Neural cell (in vitro differentiated cells): ENCODE data around the gene VASH1. TPM values are rescaled to one million over a fixed set of nuclear protein-coding genes. Genes with fewer than 3 reads are reported as not detected.

Experiments used
- H2AFZ ChIP-seq: fragments of 200-600, 300-800 bp; sonication (generic), shearing (Covaris generic); 2 replicates; pipeline ENCODE4 v1.6.0; 2014; ENCODE audit warnings: low read depth, mild to moderate bottlenecking, antibody characterized with exemption, low read length, moderate library complexity
- H3F3A ChIP-seq: fragments of 200-600 bp; shearing (Covaris generic); 2 replicates; pipeline ENCODE4 v1.6.1; 2016; ENCODE audit warnings: mild to moderate bottlenecking, moderate library complexity, mixed read lengths, antibody characterized with exemption, low read length; ENCODE audit not compliant: insufficient read depth, poor library complexity, severe bottlenecking
- H3K27ac ChIP-seq: fragments of 200-600, 300-800 bp; sonication (generic), shearing (Covaris generic); 2 replicates; pipeline ENCODE4 v1.5.1; 2014; ENCODE audit warnings: mild to moderate bottlenecking, low read length, moderate library complexity
- H3K27me3 ChIP-seq: fragments of 300-800, 200-600 bp; sonication (generic), shearing (Covaris generic); 2 replicates; pipeline ENCODE4 v1.6.0; 2014; ENCODE audit warnings: mild to moderate bottlenecking, low read depth, low read length, moderate library complexity; ENCODE audit not compliant: insufficient read depth
- H3K36me3 ChIP-seq: fragments of 300-800, 200-600 bp; sonication (generic), shearing (Covaris generic); 2 replicates; pipeline ENCODE4 v1.5.1; 2014; ENCODE audit warnings: mild to moderate bottlenecking, antibody characterized with exemption, low read length, moderate library complexity; ENCODE audit not compliant: insufficient read depth
- H3K4me2 ChIP-seq: fragments of 300-800, 200-600 bp; sonication (generic), shearing (Covaris generic); 2 replicates; pipeline ENCODE4 v1.6.0; 2014; ENCODE audit warnings: mild to moderate bottlenecking, low read length
- H3K4me3 ChIP-seq: fragments of 300-800, 200-600 bp; sonication (generic), shearing (Covaris generic); 2 replicates; pipeline ENCODE4 v1.5.1; 2014; ENCODE audit warnings: mild to moderate bottlenecking, low read length, moderate library complexity
- H3K79me2 ChIP-seq: fragments of 200-600 bp; shearing (Covaris generic); replicated peaks from 2 replicates; pipeline ENCODE4 v1.6.0; 2014; ENCODE audit warnings: mild to moderate bottlenecking, low read length, moderate library complexity; ENCODE audit not compliant: insufficient read depth
- H3K9ac ChIP-seq: fragments of 300-800, 200-600 bp; sonication (generic), shearing (Covaris generic); 2 replicates; pipeline ENCODE4 v1.6.1; 2016; ENCODE audit warnings: mild to moderate bottlenecking, low read length, mixed read lengths
- H3K9me2 ChIP-seq: fragments of 200-600 bp; shearing (Covaris generic); 2 replicates; pipeline ENCODE4 v1.6.1; 2016; ENCODE audit warnings: mild to moderate bottlenecking, low read length, mixed read lengths; ENCODE audit not compliant: insufficient read depth
- H3K9me3 ChIP-seq: fragments of 200-600, 300-800 bp; sonication (generic), shearing (Covaris generic); 2 replicates; pipeline ENCODE4 v1.6.1; 2016; ENCODE audit warnings: mild to moderate bottlenecking, mixed run types, low read length, moderate library complexity, mixed read lengths
- H4K20me1 ChIP-seq: fragments of 200-600 bp; shearing (Covaris generic); 2 replicates; pipeline ENCODE4 v1.6.1; 2016; ENCODE audit warnings: mild to moderate bottlenecking, mixed run types; ENCODE audit not compliant: insufficient read depth
- CTCF ChIP-seq: fragments of 450-650 bp; IDR thresholded peaks from 2 replicates; pipeline ENCODE4 v1.5.1; 2014; ENCODE audit warnings: antibody characterized with exemption, mild to moderate bottlenecking, moderate library complexity; ENCODE audit not compliant: poor library complexity, severe bottlenecking
- EP300 ChIP-seq: fragments of 450-650 bp; conservative IDR thresholded peaks from 2 replicates; pipeline ENCODE4 v1.6.1; 2014; ENCODE audit warnings: antibody characterized with exemption, mild to moderate bottlenecking, moderate library complexity; ENCODE audit not compliant: poor library complexity, severe bottlenecking
- EZH2 ChIP-seq: fragments of 200-600, 300-800 bp; shearing (Covaris generic), sonication (generic); IDR thresholded peaks from 2 replicates; pipeline ENCODE4 v1.6.1; 2014; ENCODE audit warnings: antibody characterized with exemption, low read length, borderline replicate concordance, mild to moderate bottlenecking; ENCODE audit not compliant: insufficient read depth, poor library complexity, severe bottlenecking
- MXI1 ChIP-seq: fragments of 450-650 bp; conservative IDR thresholded peaks from 2 replicates; pipeline ENCODE4 v1.6.1; 2014; ENCODE audit warnings: antibody characterized with exemption, mild to moderate bottlenecking; ENCODE audit not compliant: poor library complexity, severe bottlenecking
- POLR2AphosphoS5 ChIP-seq: IDR thresholded peaks from 2 replicates; pipeline ENCODE4 v1.6.1; 2012
- RAD21 ChIP-seq: fragments of 450-650 bp; conservative IDR thresholded peaks from 2 replicates; pipeline ENCODE4 v1.6.1; 2014; ENCODE audit warnings: antibody characterized with exemption, mild to moderate bottlenecking, moderate library complexity
- REST ChIP-seq: IDR thresholded peaks from 2 replicates; pipeline ENCODE4 v1.6.1; 2012; ENCODE audit warnings: borderline replicate concordance
- SMC3 ChIP-seq: fragments of 450-650 bp; conservative IDR thresholded peaks from 2 replicates; pipeline ENCODE4 v1.6.1; 2014; ENCODE audit warnings: antibody characterized with exemption, mild to moderate bottlenecking, moderate library complexity; ENCODE audit not compliant: poor library complexity
- TAF1 ChIP-seq: IDR thresholded peaks from 2 replicates; pipeline ENCODE4 v1.6.1; 2012; ENCODE audit warnings: low read depth
- polyA plus RNA-seq: library from polyadenylated mRNA; depleted of rRNA; stranded (reverse); fragments of >200 nt; gene quantifications from 2 replicates; pipeline ENCODE4 v1.2.3, GENCODE V29; 2014

The VASH1 gene
- polyA plus RNA-seq, 1 donor from 2014 or later = 26.8 TPM

- no peak for TF ChIP-seq REST
These were observed 1.3 kb downstream of the VASH1 start (continued) for GRCh38 chr14:76762411-76763095.

GRCh38 chr14:76763096-76764041 is 2.1 kb downstream of the VASH1 start:
- H2AFZ ChIP-seq = no peak overlapping the region
- H3K27ac ChIP-seq = no peak overlapping the region
- peak overlapping the region; percentile 87 for H3K9ac ChIP-seq
- no peaks in the 10 kb centered on the region for H3F3A ChIP-seq
- H3K79me2 ChIP-seq = peaks cover 32% of the 10 kb centered on the region
- no peaks in the 10 kb centered on the region for H3K9me2 ChIP-seq
- no peak for TF ChIP-seq REST
- no peak for TF ChIP-seq EZH2
- no peak for TF ChIP-seq TAF1
- no peak for TF ChIP-seq SMC3
- H3K4me3 ChIP-seq = peak overlapping the region; percentile 93
- no peaks in the 10 kb centered on the region for H3K9me3 ChIP-seq
- H3K27me3 ChIP-seq = no peaks in the 10 kb centered on the region
- no peaks in the 10 kb centered on the region for H4K20me1 ChIP-seq
- H3K36me3 ChIP-seq = no peaks in the 10 kb centered on the region
- H3K4me2 ChIP-seq = peak overlapping the region; percentile 56

- H3K27ac ChIP-seq = no peak overlapping the region
- H3F3A ChIP-seq = no peaks in the 10 kb centered on the region
- peak overlapping the region; percentile 44 for H3K4me2 ChIP-seq
- no peak overlapping the region for H3K9ac ChIP-seq
- H3K36me3 ChIP-seq = peaks cover 5% of the 10 kb centered on the region
- H3K4me3 ChIP-seq = peak overlapping the region; percentile 93
- no peaks in the 10 kb centered on the region for H3K27me3 ChIP-seq
- H3K79me2 ChIP-seq = peaks cover 32% of the 10 kb centered on the region
- no peaks in the 10 kb centered on the region for H3K9me3 ChIP-seq
- no peak for TF ChIP-seq RAD21
- no peak for TF ChIP-seq CTCF
- TF ChIP-seq TAF1 = no peak
- TF ChIP-seq EP300 = no peak
- TF ChIP-seq EZH2 = no peak
- TF ChIP-seq SMC3 = no peak
- no peak for TF ChIP-seq POLR2AphosphoS5
- no peak for TF ChIP-seq REST
- TF ChIP-seq MXI1 = no peak
- no peaks in the 10 kb centered on the region for H4K20me1 ChIP-seq
- H3K9me2 ChIP-seq = no peaks in the 10 kb centered on the region
- no peak overlapping the region for H2AFZ ChIP-seq
These were observed 4.2 kb downstream of the VASH1 start for GRCh38 chr14:76765461-76765931.
